Loucy (cell line): ENCODE measurements around the gene LRRC71.

Experiments
- H2AFZ ChIP-seq: fragments of 200-600 bp; sonication (generic); 2 replicates; pipeline ENCODE4 v1.6.0; 2016; ENCODE audit warnings: antibody characterized with exemption, mild to moderate bottlenecking, low read length, moderate library complexity
- H3F3A ChIP-seq: fragments of 200-600 bp; 2 replicates; pipeline ENCODE4 v1.6.0; 2016; ENCODE audit warnings: antibody characterized with exemption, low read depth, mild to moderate bottlenecking
- H3K27me3 ChIP-seq: fragments of 200-600 bp; sonication (generic); 2 replicates; pipeline ENCODE4 v1.6.1; 2014; ENCODE audit warnings: low read length, mild to moderate bottlenecking; ENCODE audit not compliant: insufficient read depth, poor library complexity, severe bottlenecking
- H3K36me3 ChIP-seq: fragments of 200-600 bp; sonication (generic); 2 replicates; pipeline ENCODE4 v1.6.1; 2016; ENCODE audit warnings: low read length; ENCODE audit not compliant: insufficient read depth
- H3K4me1 ChIP-seq: fragments of 200-600 bp; sonication (generic); 2 replicates; pipeline ENCODE4 v1.5.1; 2014; ENCODE audit warnings: low read length, mild to moderate bottlenecking; ENCODE audit not compliant: insufficient read depth, poor library complexity, severe bottlenecking
- H3K4me2 ChIP-seq: fragments of 200-600 bp; sonication (generic); 2 replicates; pipeline ENCODE4 v1.6.0; 2014; ENCODE audit warnings: antibody characterized with exemption, low read length, low read depth, mild to moderate bottlenecking; ENCODE audit not compliant: poor library complexity, severe bottlenecking
- H3K4me3 ChIP-seq: fragments of 200-600 bp; sonication (generic); 2 replicates; pipeline ENCODE4 v1.5.1; 2014; ENCODE audit warnings: low read length, mild to moderate bottlenecking, mixed read lengths; ENCODE audit not compliant: poor library complexity, severe bottlenecking
- H3K79me2 ChIP-seq: fragments of 200-600 bp; sonication (generic); 2 replicates; pipeline ENCODE4 v1.6.1; 2014; ENCODE audit warnings: low read length; ENCODE audit not compliant: insufficient read depth
- H3K9ac ChIP-seq: fragments of 200-600 bp; sonication (generic); 2 replicates; pipeline ENCODE4 v1.6.0; 2014; ENCODE audit warnings: mild to moderate bottlenecking, low read depth, low read length, moderate library complexity; ENCODE audit not compliant: poor library complexity, severe bottlenecking
- H3K9me2 ChIP-seq: fragments of 200-600 bp; sonication (generic); replicated peaks from 2 replicates; pipeline ENCODE4 v1.6.1; 2016; ENCODE audit warnings: low read depth, low read length, mixed read lengths
- H3K9me3 ChIP-seq: fragments of 200-600 bp; sonication (generic); 2 replicates; pipeline ENCODE4 v1.6.1; 2014; ENCODE audit warnings: mild to moderate bottlenecking, antibody characterized with exemption, low read length, low read depth; ENCODE audit not compliant: insufficient read depth
- H4K20me1 ChIP-seq: fragments of 200-600 bp; sonication (generic); 2 replicates; pipeline ENCODE4 v1.6.0; 2014; ENCODE audit warnings: antibody characterized with exemption, low read length, mild to moderate bottlenecking; ENCODE audit not compliant: insufficient read depth, poor library complexity, severe bottlenecking
- CTCF ChIP-seq: fragments of 200-600 bp; sonication (generic); conservative IDR thresholded peaks from 2 replicates; pipeline ENCODE4 v1.5.1; 2014; ENCODE audit warnings: mild to moderate bottlenecking, antibody characterized with exemption, low read length
- EZH2phosphoT487 ChIP-seq: fragments of 200-600 bp; IDR thresholded peaks from 2 replicates; pipeline ENCODE4 v1.6.1; 2018; ENCODE audit warnings: antibody characterized with exemption, mild to moderate bottlenecking, moderate library complexity, borderline replicate concordance

Gene LRRC71

GRCh38 chr1:156921053-156921529 lies 659 bp downstream of the LRRC71 start:
- Histone ChIP-seq H3K4me1 (peaks cover 8% of the 10 kb centered on the region), H3K9me2 (no peaks in the 10 kb centered on the region), H3K4me2 (no peak overlapping the region), H4K20me1 (no peaks in the 10 kb centered on the region), H3K9me3 (no peaks in the 10 kb centered on the region), H3K36me3 (no peaks in the 10 kb centered on the region), H3K27me3 (peaks cover 26% of the 10 kb centered on the region), H3F3A (no peaks in the 10 kb centered on the region), H3K79me2 (no peaks in the 10 kb centered on the region), H3K4me3 (no peak overlapping the region), H3K9ac (no peak overlapping the region), H2AFZ (no peak overlapping the region)
- TF ChIP-seq CTCF (no peak), EZH2phosphoT487 (no peak)

GRCh38 chr1:156922986-156923669 lies 2.7 kb downstream of the LRRC71 start:
- H3F3A ChIP-seq: no peaks in the 10 kb centered on the region
- H3K79me2 ChIP-seq: no peaks in the 10 kb centered on the region
- H3K36me3 ChIP-seq: no peaks in the 10 kb centered on the region
- no peak overlapping the region for H2AFZ ChIP-seq
- H4K20me1 ChIP-seq: no peaks in the 10 kb centered on the region
- no peaks in the 10 kb centered on the region for H3K9me3 ChIP-seq
- no peak for TF ChIP-seq EZH2phosphoT487
- no peak for TF ChIP-seq CTCF
- H3K9me2 ChIP-seq: no peaks in the 10 kb centered on the region
- H3K27me3 ChIP-seq: peaks cover 31% of the 10 kb centered on the region
- peaks cover 9% of the 10 kb centered on the region for H3K4me1 ChIP-seq
- no peak overlapping the region for H3K4me2 ChIP-seq
- H3K4me3 ChIP-seq: no peak overlapping the region
- H3K9ac ChIP-seq: no peak overlapping the region

- Histone ChIP-seq H3F3A (no peaks in the 10 kb centered on the region), H3K9me3 (no peaks in the 10 kb centered on the region), H3K4me1 (peaks cover 9% of the 10 kb centered on the region), H4K20me1 (no peaks in the 10 kb centered on the region), H3K9me2 (no peaks in the 10 kb centered on the region), H3K27me3 (peaks cover 31% of the 10 kb centered on the region), H3K4me2 (no peak overlapping the region), H3K9ac (no peak overlapping the region), H3K79me2 (no peaks in the 10 kb centered on the region), H3K36me3 (no peaks in the 10 kb centered on the region), H2AFZ (no peak overlapping the region), H3K4me3 (no peak overlapping the region)
- TF ChIP-seq CTCF (no peak), EZH2phosphoT487 (no peak)
Observed at GRCh38 chr1:156923670-156924477, 3.4 kb downstream of the LRRC71 start.
